DMS79 (cell line): ENCODE data around the gene PHTF2.

Experiments
- DNase-seq: peaks from one replicate; lab custom pipeline; 2025; lab: John Stamatoyannopoulos, UW

Gene PHTF2

DNA sequence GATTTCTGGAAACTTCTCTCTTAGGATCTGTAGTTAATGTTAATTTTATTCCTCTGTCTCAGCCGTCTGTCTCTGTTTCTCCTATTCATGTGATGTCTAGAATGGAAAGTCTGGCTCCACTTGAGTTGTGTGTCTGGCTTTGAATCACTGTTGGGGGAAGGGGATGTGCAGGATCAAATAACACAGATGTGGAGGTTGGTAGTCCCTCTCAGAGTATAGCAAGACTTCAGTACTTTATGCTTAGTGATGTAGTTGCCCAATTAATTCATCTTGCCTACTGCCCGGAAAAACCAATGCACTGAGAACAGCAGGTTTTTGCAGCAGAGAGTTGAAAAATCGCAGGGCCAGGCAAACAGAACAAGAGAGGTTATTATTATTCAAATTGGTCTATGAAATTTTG, 79.2 kb downstream of the PHTF2 start:
- no peak for DNase-seq

DNA sequence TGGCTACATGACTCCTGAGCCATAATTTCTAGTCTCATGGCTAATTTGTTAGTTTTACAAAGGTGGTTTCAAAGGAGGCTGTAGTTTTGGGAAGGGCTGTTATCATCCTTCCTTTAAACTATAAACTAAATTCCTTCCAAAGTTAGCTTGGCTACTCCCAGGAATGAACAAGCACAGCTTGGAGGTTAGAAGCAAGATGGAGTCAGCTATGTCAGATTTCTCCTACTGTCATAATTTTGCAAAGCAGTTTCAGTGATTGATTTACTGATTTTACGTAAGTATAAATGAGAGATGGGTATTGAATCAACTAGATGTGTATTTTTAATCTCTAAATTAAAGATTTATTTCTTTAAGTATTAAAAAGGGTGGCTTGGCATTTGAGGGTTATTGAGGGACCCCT, 79.9 kb downstream of the PHTF2 start:
- DNase-seq: no peak

DNA sequence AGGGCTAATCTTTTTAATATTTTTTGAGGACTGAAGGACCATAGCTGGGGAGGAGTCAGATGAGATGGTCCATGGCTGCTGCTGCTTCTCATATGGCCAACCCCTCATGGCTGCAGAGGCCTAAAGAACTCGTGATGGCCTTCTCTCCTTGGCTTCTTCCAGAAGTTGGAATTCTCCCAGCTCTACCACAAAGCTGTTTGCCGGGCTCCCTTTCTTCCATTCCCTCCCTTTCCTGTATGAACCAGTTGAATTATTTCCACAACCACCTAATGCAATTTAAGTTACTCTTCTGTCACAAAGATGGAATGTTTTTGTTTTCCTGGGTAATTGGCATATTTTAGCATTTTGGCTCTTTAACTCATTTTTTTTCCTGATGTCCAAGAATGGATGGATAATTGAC, 80.7 kb downstream of the PHTF2 start:
- no peak for DNase-seq

DNA sequence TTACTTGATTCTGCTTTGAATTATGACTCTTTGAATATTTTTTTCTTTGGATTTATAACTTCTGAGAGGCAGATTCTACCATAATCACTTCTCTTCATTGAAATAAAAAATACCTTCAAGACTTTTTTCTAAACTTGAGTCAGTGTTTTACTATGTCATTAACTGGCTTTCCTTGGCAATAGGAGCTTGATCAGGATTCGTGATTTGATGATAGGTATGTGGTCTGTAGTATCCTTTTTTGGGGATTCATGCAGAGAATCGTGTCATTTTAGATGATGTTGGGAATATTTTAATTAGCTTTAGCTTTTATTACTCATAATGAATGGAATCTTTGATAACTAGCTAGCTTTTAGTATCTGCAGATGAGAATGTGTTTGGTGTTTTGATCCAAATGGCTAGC, 83.3 kb downstream of the PHTF2 start:
- no peak for DNase-seq

DNA sequence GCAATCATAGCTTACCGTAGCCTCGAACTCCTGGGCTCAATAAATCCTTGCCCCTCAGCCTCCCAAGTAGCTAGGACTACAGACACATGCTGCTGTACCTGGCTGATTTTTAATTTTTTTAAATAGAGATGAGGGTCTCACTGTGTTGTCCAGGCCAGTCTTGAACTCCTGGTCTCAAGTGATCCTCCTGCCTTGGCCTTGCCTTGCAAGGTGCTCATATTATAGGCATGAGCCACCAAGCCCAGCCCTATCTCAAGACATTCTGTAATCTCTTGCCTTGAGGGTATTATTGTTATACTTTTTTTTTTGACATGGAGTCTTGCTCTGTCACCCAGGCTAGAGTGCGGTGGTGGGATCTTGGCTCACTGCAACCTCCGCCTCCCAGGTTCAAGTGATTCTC, 86.6 kb downstream of the PHTF2 start:
- DNase-seq: no peak

DNA sequence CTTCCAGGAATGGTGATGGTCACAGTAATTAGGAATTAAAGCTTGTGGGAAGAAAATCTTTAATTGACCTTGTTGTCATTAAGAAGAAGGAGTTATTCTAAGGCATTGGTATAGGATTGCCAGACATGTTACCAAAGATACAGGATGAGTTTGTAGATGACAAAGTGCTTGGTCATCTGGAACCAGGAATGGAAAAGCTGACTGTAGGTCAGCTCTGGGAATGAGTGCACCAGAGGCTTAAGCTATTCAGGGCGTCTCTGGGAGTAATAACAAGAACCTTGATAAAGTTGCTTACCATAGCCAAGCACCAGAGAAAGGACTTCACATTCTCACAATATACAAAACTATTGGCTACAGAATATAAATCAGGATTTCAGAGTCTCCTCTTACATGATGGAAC, 89.0 kb downstream of the PHTF2 start:
- DNase-seq: no peak

DNA sequence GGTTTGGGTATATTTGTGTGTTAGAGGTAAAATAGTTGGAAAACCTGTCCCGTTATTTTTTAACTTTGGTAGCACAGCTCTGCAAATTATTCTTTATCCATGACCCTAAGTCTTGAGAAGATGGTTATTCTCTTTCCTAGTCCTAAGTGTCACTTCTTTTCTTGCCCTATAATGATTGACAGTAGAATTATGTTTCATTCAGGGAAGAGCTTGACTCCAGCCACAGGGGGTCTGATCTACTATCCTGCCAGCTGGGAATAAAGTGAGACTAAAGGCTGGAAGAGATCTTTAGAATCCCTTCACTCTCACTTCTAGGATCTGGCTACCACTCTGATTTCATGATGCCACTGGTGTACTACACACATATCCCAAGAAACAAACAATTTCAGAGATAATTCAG, 90.4 kb downstream of the PHTF2 start:
- no peak for DNase-seq

DNA sequence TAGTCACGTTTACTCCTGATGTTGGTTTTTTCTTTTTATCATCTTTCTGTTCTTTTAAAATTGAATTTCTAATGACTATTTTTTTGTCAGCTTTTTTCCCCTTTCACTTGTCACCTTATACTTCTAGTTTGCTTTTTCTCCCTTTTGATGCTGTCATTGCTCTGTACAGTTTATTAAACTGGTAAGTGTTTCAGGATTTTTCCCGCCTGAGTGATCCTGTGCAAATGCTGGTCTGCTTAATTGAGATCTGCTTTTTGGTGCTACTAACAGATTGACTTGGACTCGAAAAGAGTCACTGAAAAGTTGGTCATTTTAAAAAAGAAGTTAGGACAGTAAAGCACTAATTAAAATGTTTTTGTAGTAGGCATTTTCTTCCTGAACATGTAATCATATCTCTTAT, 95.2 kb downstream of the PHTF2 start:
- no peak for DNase-seq

DNA sequence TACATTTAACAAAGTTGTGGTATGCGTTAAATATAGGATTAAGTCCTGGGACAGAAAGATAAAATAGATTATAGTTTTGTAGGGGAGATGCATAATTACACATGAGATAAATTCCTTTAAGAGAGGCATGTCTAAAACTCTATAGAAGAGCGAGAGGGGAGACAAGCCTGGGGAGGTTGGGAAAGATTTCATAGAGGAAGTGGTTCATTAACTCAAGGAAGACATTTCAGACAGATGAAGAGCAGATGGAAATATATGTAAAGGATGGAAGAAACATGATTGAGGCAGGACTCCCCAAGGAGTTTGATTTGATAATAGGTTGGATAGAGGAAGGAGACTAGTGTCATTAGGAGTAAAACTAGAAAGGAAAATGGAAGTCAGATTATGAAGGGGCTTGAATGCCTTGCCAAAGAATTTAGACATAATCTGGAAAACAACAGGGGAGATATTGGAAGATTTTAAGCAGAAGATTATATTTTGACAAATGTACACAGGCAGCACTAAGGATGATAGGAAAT, 96.1 kb downstream of the PHTF2 start:
- no peak for DNase-seq

DNA sequence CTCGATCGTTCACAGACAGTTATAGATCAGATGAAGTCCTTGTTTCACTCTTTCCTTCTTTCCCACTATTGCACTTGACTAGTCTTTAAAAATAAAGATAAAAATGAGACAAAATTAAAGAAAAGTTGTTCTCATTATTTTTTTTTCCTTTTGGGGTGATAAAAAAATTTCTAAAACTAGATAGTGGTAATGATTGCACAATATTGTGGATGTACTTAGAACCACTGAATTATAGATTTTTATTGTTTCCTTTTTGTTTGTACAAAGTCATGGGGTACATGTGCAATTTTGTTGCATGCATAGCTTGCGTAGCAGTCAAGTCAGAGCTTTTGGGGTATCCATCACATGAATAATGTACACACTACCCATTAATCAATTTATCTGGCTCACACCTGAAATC, 97.3 kb downstream of the PHTF2 start:
- DNase-seq: no peak

DNA sequence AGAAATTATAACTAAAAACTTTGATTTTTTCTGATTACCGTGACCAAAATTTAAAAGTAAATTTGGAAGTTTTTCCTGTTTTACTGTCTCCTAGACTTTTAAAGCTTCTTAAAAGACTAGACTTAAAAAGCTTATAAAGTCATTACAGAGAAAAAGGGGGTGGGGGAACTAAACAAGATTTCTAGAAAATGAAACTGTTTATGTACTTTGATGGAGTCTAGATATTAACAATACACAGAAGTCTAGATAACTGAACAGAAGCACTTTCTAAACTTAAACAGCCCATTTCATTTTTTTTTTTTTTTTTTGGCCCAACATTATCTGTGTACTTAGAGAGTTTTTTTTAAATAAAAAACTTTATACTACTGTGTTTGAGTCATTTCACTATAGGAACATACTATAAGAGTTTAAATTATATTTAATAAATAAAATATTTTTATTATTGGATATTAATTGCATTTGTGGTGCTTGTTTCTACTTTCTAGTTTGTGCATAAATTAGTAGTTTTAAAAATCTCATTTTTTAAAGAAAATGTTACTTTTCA, 98.5 kb downstream of the PHTF2 start:
- DNase-seq: no peak

DNA sequence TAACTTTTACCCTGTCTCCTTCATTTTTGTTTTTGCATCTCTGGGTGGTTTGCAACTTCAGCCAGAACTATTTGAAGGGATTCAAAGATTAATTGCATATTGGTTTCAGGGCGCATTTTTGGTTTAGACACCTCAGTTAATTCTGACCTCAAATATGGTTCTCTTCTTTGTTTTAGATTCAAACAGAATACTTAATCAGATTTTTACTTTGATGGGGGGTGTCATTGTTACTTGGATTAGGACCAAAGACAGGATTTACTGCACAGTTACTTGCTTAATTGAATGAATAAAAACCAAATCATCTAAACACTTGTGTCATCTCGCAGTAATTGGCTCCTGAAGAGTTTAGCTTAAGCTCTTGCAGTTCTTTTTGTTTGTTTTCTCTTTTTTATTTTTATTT, 100.9 kb downstream of the PHTF2 start:
- no peak for DNase-seq

DNA sequence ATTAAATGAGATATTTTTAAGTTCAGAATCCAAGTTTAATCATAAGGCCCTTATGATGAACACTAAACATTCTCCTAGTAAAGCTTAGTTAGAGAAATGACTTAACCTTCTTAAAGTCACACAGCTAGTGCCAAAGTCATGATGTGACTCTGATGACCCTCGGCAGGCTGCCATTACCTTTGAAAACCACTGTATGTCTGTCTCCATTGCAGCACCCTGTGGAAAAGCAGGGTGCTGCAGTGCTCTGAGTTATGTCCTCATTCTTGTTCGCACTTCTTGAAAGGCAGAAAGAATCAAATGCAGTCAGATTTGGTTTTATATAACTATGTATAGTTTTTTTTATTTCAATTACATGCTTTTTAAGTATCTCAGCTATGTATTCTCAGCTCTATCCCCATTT, 105.0 kb downstream of the PHTF2 start:
- no peak for DNase-seq

DNA sequence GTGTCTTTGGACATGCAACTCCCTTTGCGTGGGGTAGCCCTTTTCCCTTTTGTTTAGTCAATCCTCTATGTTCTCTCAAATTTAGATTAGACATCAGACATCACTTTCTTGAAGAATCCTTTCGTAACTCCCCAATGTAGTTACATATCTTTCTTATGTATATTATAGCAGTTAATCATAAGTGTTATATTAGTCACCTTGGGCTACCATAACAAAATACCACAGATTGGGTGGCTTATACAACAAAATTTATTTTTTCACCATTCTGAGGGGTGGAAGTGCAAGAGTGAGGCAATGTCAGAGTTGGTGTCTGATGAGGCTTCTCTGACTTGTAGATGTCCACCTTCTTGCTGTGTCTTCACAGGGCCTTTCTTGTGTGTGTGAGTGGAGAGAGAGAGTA, 105.7 kb downstream of the PHTF2 start:
- DNase-seq: no peak

DNA sequence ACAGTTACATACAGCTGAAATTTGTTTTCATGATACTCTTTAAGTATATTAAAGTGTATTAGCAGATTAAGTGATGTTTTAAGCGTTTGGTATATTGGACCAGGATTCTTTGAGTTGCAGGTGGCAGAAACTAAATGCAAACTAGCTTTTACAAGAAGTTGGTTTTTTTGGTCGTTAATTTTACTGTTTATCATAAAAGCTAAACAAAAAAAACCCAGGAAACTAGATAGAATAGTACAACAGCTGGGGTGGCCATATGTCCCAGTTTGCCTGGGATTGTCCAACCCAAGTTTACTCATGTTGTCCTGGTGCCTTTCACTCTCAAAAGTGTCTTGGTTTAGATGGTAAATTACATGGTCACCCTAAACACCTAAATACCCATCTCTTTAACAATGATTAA, 108.7 kb downstream of the PHTF2 start:
- DNase-seq: no peak

DNA sequence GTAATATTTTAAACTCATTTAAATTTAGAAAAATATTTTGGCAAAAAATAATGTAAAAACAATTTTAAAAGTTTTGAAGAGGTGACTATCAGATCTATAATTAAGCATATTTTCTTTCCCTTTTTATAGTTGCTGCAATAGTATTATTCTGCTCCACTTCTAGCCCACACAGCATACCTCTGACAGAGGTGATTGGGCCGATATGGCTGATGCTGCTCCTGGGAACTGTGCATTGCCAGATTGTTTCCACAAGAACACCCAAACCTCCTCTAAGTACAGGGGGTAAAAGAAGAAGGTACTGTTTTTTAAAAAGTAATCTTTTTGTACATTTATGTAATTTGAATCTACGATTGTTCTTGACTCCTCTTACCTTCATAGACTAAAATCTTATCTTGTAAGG, 110.1 kb downstream of the PHTF2 start:
- DNase-seq: no peak

DNA sequence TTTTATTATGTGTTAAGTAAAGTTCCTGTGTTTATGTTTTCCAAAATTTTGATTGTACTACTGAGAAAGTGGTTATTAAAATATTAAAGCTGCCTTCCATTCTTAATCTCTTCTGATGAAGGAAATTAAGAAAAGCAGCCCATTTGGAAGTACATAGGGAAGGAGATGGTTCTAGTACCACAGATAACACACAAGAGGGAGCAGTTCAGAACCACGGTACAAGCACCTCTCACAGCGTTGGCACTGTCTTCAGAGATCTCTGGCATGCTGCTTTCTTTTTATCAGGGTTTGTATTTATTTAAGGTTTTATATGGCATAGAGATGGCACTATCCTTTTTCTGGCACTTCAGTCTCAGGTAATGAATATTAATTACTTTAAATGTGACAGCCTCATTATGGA, 111.6 kb downstream of the PHTF2 start:
- no peak for DNase-seq

DNA sequence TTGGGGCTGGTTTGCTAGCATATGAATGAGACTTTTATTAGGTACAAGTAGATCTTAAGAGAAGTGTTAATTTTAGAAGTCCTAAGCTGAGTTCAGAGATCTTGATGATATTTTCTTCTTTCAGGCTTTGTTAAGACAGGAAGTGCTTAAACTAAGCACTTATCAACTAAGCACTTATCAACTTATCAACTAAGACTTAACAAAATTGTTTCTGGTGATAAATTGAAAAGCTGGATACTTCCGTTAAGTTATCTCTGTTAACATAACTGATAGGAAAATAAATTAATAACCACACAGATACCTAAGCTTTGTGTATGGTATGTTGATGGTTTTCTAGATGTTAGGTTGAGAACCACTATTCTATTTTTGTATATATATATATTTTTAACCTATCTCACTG, 113.7 kb downstream of the PHTF2 start:
- no peak for DNase-seq

DNA sequence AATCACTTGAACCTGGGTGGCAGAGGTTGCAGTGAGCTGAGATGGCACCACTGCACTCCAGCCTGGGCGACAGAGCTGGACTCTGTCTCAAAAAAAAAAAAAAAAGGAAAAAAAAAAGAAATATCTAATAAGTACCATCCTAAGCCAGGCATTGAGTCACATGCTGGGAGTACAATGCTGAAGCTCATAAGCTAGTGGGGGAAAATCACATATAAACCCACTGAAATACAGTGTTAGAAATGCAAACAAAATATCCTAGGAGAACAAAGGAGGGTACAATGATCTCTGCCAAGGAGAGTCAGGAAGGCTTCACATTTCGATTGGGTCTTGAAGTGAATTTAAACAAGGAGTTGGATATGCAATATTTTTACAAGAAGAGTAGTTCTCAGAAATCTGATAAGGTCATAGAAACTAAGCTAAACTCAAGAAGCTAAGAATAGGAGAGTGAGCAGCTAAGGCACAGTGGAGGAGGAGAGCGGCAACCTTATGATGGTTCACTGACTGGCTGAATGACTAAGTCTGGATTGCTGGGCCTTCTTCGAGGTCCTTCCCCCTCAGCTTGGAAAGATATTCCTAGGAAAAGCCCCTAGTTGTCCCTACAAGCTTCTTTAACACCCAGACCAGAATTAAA, 115.5 kb downstream of the PHTF2 start:
- DNase-seq: peak; percentile 30

DNA sequence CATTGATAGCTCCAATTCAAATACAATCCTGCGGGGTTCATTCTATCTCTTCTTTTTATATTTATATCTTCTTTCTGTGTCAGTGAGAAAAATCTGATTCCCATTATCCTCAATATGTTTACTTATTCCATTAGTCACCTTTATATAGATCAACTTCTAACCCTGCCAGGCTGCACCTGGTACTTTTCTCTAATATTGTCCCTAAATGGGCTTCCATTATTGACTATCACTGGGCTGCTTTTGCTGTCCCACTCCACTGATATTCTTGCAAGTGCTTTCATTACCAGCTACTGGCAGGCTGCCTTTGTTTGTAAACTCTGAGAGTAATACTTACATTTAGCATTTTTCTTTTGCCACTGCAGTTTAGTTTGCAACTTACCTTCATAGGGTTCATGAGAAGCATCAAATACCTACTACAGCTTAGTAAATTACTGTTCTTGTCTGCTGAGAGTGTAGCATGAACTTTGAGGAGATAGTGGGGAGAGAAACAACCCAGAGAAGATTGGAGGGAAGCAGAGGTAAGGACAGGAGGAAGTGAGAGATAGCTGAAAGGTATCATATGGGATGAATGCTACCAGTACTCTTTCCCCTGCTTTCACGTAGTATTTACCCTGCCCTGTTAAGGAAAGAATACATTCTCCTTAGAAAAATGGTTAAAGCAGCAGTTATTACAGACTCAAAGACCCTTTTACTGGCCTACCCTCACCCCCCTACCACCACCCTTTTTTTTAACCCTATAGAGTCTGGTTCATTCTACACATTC, 119.1 kb downstream of the PHTF2 start:
- no peak for DNase-seq

DNA sequence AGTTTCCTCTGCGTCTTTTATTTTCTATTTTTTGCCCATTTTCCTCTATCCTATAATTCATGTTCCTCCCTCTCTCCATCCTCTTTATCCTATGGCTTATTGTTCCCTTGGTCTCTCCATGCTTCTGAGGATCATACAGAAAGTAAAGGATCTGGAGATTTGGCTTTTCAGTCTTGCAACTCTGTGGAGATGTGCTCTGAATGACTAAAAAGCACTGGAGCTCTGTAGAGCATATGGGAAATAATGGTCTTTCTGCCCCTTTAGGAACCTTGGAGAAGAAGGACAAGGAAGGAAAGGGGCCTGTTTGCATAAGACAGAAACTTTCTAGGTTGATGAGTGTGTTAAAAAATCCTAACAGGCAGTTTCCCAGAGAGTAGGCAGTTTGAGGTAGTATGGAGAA, 120.1 kb downstream of the PHTF2 start:
- DNase-seq: no peak

DNA sequence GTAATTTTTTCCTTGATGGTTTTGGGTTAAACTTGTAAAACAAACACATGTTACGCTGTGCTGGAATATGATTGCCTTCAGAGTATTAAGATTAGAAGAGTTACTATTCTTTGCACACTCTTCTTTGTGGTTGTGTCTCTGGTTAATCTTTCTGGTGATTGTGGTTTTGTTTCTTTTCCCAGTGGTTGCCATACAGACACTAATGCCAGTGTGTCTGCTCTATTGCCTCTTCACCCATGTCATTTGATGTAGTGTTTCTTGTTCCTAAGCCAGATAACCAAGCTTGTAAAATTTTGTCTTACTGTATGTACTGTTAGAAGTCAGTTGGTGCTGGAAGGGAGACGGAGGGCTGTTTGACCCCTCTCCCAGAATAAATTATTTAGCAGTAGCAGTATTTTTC, 124.8 kb downstream of the PHTF2 start:
- no peak for DNase-seq

DNA sequence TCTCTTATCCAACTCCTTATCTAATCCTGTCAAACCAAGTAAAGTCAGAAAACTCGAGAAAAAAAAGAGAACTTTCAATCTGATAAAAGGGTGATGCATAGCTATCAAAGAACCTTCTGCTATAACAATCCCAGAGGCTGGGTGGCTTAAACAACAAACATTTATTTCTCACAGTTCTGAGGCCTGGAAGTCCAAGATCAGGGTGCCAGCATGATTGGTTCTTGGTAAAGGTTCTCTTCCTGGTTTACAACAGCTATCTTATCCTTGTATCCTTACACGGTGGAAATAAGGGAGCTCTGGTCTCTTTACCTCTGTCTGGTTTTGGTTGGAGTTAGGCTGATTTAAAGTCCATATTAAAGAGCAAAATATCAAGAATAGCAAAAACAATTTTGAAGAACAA, 131.9 kb downstream of the PHTF2 start:
- DNase-seq: no peak

DNA sequence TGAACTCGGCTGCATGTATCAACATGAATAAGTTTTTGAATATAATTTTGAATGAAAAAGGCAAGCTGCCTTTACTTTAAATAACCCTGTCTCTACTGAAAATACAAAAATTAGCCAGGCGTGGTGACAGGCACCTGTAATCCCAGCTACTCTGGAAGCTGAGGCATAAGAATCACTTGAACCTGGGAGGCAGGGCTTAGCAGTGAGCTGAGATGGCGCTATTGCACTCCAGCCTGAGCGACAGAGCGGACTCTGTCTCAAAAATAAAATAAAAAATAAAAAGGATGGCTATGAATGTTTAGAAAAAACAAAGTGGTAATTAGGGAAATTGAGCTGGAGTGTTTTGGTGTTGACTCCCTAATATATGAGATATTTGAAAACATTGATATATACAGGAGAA, 133.3 kb downstream of the PHTF2 start:
- DNase-seq: no peak
